Neural cell (in vitro differentiated cells): ENCODE data around the gene PLEKHG5. TPM values are rescaled to one million over a fixed set of nuclear protein-coding genes. Genes with fewer than 3 reads are reported as not detected.

ENCODE experiments used
- H2AFZ ChIP-seq: fragments of 200-600, 300-800 bp; sonication (generic), shearing (Covaris generic); 2 replicates; pipeline ENCODE4 v1.6.0; 2014; ENCODE audit warnings: low read depth, mild to moderate bottlenecking, antibody characterized with exemption, low read length, moderate library complexity
- H3F3A ChIP-seq: fragments of 200-600 bp; shearing (Covaris generic); 2 replicates; pipeline ENCODE4 v1.6.1; 2016; ENCODE audit warnings: mild to moderate bottlenecking, moderate library complexity, mixed read lengths, antibody characterized with exemption, low read length; ENCODE audit not compliant: insufficient read depth, poor library complexity, severe bottlenecking
- H3K27ac ChIP-seq: fragments of 200-600, 300-800 bp; sonication (generic), shearing (Covaris generic); 2 replicates; pipeline ENCODE4 v1.5.1; 2014; ENCODE audit warnings: mild to moderate bottlenecking, low read length, moderate library complexity
- H3K27me3 ChIP-seq: fragments of 300-800, 200-600 bp; sonication (generic), shearing (Covaris generic); 2 replicates; pipeline ENCODE4 v1.6.0; 2014; ENCODE audit warnings: mild to moderate bottlenecking, low read depth, low read length, moderate library complexity; ENCODE audit not compliant: insufficient read depth
- H3K36me3 ChIP-seq: fragments of 300-800, 200-600 bp; sonication (generic), shearing (Covaris generic); 2 replicates; pipeline ENCODE4 v1.5.1; 2014; ENCODE audit warnings: mild to moderate bottlenecking, antibody characterized with exemption, low read length, moderate library complexity; ENCODE audit not compliant: insufficient read depth
- H3K4me2 ChIP-seq: fragments of 300-800, 200-600 bp; sonication (generic), shearing (Covaris generic); 2 replicates; pipeline ENCODE4 v1.6.0; 2014; ENCODE audit warnings: mild to moderate bottlenecking, low read length
- H3K4me3 ChIP-seq: fragments of 300-800, 200-600 bp; sonication (generic), shearing (Covaris generic); 2 replicates; pipeline ENCODE4 v1.5.1; 2014; ENCODE audit warnings: mild to moderate bottlenecking, low read length, moderate library complexity
- H3K79me2 ChIP-seq: fragments of 200-600 bp; shearing (Covaris generic); replicated peaks from 2 replicates; pipeline ENCODE4 v1.6.0; 2014; ENCODE audit warnings: mild to moderate bottlenecking, low read length, moderate library complexity; ENCODE audit not compliant: insufficient read depth
- H3K9ac ChIP-seq: fragments of 300-800, 200-600 bp; sonication (generic), shearing (Covaris generic); 2 replicates; pipeline ENCODE4 v1.6.1; 2016; ENCODE audit warnings: mild to moderate bottlenecking, low read length, mixed read lengths
- H3K9me2 ChIP-seq: fragments of 200-600 bp; shearing (Covaris generic); 2 replicates; pipeline ENCODE4 v1.6.1; 2016; ENCODE audit warnings: mild to moderate bottlenecking, low read length, mixed read lengths; ENCODE audit not compliant: insufficient read depth
- H3K9me3 ChIP-seq: fragments of 200-600, 300-800 bp; sonication (generic), shearing (Covaris generic); 2 replicates; pipeline ENCODE4 v1.6.1; 2016; ENCODE audit warnings: mild to moderate bottlenecking, mixed run types, low read length, moderate library complexity, mixed read lengths
- H4K20me1 ChIP-seq: fragments of 200-600 bp; shearing (Covaris generic); 2 replicates; pipeline ENCODE4 v1.6.1; 2016; ENCODE audit warnings: mild to moderate bottlenecking, mixed run types; ENCODE audit not compliant: insufficient read depth
- EP300 ChIP-seq: fragments of 450-650 bp; conservative IDR thresholded peaks from 2 replicates; pipeline ENCODE4 v1.6.1; 2014; ENCODE audit warnings: antibody characterized with exemption, mild to moderate bottlenecking, moderate library complexity; ENCODE audit not compliant: poor library complexity, severe bottlenecking
- EZH2 ChIP-seq: fragments of 200-600, 300-800 bp; shearing (Covaris generic), sonication (generic); IDR thresholded peaks from 2 replicates; pipeline ENCODE4 v1.6.1; 2014; ENCODE audit warnings: antibody characterized with exemption, low read length, borderline replicate concordance, mild to moderate bottlenecking; ENCODE audit not compliant: insufficient read depth, poor library complexity, severe bottlenecking
- MXI1 ChIP-seq: fragments of 450-650 bp; conservative IDR thresholded peaks from 2 replicates; pipeline ENCODE4 v1.6.1; 2014; ENCODE audit warnings: antibody characterized with exemption, mild to moderate bottlenecking; ENCODE audit not compliant: poor library complexity, severe bottlenecking
- POLR2AphosphoS5 ChIP-seq: IDR thresholded peaks from 2 replicates; pipeline ENCODE4 v1.6.1; 2012
- RAD21 ChIP-seq: fragments of 450-650 bp; conservative IDR thresholded peaks from 2 replicates; pipeline ENCODE4 v1.6.1; 2014; ENCODE audit warnings: antibody characterized with exemption, mild to moderate bottlenecking, moderate library complexity
- SMC3 ChIP-seq: fragments of 450-650 bp; conservative IDR thresholded peaks from 2 replicates; pipeline ENCODE4 v1.6.1; 2014; ENCODE audit warnings: antibody characterized with exemption, mild to moderate bottlenecking, moderate library complexity; ENCODE audit not compliant: poor library complexity
- TAF1 ChIP-seq: IDR thresholded peaks from 2 replicates; pipeline ENCODE4 v1.6.1; 2012; ENCODE audit warnings: low read depth
- polyA plus RNA-seq: library from polyadenylated mRNA; depleted of rRNA; stranded (reverse); fragments of >200 nt; gene quantifications from 2 replicates; pipeline ENCODE4 v1.2.3, GENCODE V29; 2014
- TF ChIP-seq, protein P1 (sequence below): fragments of 450-650 bp; IDR thresholded peaks from 2 replicates; pipeline ENCODE4 v1.5.1; 2014; ENCODE audit warnings: antibody characterized with exemption, mild to moderate bottlenecking, moderate library complexity; ENCODE audit not compliant: poor library complexity, severe bottlenecking
- TF ChIP-seq, protein P2 (sequence below): IDR thresholded peaks from 2 replicates; pipeline ENCODE4 v1.6.1; 2012; ENCODE audit warnings: borderline replicate concordance

PLEKHG5 gene
- polyA plus RNA-seq, 1 donor from 2014 or later, result 24.0 TPM

DNA sequence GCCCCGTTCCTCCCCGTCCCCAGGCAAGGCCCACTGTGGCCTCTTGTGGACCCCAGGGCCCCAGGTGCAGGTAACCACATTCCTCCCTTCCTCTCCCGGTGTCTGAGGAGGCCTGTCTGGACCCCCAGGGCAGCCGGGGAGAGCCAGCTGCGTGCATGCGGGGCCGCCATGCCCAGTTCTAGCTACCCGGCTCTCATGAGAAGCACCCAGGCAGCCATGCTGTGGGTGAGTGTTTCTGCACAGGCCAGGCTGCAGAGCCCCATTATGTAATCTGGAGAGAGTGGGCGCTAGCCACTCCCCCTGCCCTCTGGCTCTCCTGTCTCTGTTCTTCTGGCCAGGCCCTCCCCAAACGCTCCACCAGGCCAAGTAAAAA, 18.4 kb upstream of the PLEKHG5 start:
- H3K79me2 ChIP-seq, result no peaks in the 10 kb centered on the region
- no peaks in the 10 kb centered on the region for H3K36me3 ChIP-seq
- H3K4me3 ChIP-seq, result no peak overlapping the region
- H3K9ac ChIP-seq, result no peak overlapping the region
- no peaks in the 10 kb centered on the region for H4K20me1 ChIP-seq
- no peaks in the 10 kb centered on the region for H3K9me2 ChIP-seq
- H3K9me3 ChIP-seq, result no peaks in the 10 kb centered on the region
- H2AFZ ChIP-seq, result no peak overlapping the region
- no peaks in the 10 kb centered on the region for H3K27me3 ChIP-seq
- no peak overlapping the region for H3K4me2 ChIP-seq
- no peak overlapping the region for H3K27ac ChIP-seq
- no peaks in the 10 kb centered on the region for H3F3A ChIP-seq
- no peak for TF ChIP-seq MXI1
- TF ChIP-seq TAF1, result no peak
- no peak for TF ChIP-seq RAD21

DNA sequence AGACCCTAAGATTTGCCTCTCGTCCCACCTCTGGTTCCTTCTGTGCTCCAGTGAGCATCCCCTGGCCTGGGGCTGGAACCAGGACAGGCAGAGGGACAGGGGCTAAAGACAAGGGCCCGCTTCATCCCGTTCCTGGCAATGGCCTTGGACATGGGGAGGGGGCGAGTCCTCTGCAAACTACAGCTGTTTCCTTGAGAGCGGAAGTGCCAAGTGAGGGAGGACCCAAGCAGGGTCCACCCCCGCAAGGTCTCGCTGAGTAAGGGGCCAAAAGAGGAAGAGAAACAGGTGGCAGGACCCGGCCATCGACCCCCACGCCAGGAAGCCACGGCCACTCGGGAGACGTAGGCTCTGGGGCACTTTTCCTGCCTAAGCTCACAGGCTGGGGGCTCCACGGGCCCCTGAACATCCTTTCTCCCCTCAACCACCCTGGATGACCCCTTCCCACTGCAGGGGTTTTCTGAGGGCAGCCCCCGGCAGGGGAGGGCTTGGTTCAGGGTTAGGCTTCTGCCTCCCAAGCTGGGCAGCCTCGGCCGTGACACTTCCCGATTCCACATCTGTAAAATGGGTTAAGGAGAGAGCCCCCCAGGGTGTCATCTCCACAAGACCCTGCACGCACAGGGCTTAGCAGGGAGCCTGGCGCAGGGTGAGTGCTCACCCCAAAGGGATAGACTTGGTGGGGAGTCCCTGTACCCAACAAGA, 17.9 kb upstream of the PLEKHG5 start:
- H3F3A ChIP-seq, result no peaks in the 10 kb centered on the region
- no peak overlapping the region for H3K4me3 ChIP-seq
- no peaks in the 10 kb centered on the region for H3K36me3 ChIP-seq
- H3K4me2 ChIP-seq, result no peak overlapping the region
- H3K27ac ChIP-seq, result no peak overlapping the region
- no peaks in the 10 kb centered on the region for H3K9me2 ChIP-seq
- H3K27me3 ChIP-seq, result no peaks in the 10 kb centered on the region
- TF ChIP-seq, protein P1, sequence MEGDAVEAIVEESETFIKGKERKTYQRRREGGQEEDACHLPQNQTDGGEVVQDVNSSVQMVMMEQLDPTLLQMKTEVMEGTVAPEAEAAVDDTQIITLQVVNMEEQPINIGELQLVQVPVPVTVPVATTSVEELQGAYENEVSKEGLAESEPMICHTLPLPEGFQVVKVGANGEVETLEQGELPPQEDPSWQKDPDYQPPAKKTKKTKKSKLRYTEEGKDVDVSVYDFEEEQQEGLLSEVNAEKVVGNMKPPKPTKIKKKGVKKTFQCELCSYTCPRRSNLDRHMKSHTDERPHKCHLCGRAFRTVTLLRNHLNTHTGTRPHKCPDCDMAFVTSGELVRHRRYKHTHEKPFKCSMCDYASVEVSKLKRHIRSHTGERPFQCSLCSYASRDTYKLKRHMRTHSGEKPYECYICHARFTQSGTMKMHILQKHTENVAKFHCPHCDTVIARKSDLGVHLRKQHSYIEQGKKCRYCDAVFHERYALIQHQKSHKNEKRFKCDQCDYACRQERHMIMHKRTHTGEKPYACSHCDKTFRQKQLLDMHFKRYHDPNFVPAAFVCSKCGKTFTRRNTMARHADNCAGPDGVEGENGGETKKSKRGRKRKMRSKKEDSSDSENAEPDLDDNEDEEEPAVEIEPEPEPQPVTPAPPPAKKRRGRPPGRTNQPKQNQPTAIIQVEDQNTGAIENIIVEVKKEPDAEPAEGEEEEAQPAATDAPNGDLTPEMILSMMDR, result no peak
- TF ChIP-seq RAD21 (no peak), SMC3 (no peak), MXI1 (no peak), EZH2 (no peak), TAF1 (no peak)
- TF ChIP-seq, protein P2, sequence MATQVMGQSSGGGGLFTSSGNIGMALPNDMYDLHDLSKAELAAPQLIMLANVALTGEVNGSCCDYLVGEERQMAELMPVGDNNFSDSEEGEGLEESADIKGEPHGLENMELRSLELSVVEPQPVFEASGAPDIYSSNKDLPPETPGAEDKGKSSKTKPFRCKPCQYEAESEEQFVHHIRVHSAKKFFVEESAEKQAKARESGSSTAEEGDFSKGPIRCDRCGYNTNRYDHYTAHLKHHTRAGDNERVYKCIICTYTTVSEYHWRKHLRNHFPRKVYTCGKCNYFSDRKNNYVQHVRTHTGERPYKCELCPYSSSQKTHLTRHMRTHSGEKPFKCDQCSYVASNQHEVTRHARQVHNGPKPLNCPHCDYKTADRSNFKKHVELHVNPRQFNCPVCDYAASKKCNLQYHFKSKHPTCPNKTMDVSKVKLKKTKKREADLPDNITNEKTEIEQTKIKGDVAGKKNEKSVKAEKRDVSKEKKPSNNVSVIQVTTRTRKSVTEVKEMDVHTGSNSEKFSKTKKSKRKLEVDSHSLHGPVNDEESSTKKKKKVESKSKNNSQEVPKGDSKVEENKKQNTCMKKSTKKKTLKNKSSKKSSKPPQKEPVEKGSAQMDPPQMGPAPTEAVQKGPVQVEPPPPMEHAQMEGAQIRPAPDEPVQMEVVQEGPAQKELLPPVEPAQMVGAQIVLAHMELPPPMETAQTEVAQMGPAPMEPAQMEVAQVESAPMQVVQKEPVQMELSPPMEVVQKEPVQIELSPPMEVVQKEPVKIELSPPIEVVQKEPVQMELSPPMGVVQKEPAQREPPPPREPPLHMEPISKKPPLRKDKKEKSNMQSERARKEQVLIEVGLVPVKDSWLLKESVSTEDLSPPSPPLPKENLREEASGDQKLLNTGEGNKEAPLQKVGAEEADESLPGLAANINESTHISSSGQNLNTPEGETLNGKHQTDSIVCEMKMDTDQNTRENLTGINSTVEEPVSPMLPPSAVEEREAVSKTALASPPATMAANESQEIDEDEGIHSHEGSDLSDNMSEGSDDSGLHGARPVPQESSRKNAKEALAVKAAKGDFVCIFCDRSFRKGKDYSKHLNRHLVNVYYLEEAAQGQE, result no peak
- no peak overlapping the region for H2AFZ ChIP-seq
- H4K20me1 ChIP-seq, result no peaks in the 10 kb centered on the region
- H3K9ac ChIP-seq, result no peak overlapping the region
- H3K9me3 ChIP-seq, result no peaks in the 10 kb centered on the region
- no peaks in the 10 kb centered on the region for H3K79me2 ChIP-seq

- Histone ChIP-seq H3K79me2 (no peaks in the 10 kb centered on the region), H3K4me2 (no peak overlapping the region), H4K20me1 (no peaks in the 10 kb centered on the region), H3K27me3 (no peaks in the 10 kb centered on the region), H3K9me2 (no peaks in the 10 kb centered on the region), H3K4me3 (no peak overlapping the region), H3K9me3 (no peaks in the 10 kb centered on the region), H3K9ac (no peak overlapping the region), H3K27ac (no peak overlapping the region), H3F3A (no peaks in the 10 kb centered on the region), H3K36me3 (no peaks in the 10 kb centered on the region), H2AFZ (no peak overlapping the region)
- no peak for TF ChIP-seq TAF1
- TF ChIP-seq, protein P1, result no peak
- no peak for TF ChIP-seq EP300
- TF ChIP-seq, protein P2, result no peak
- no peak for TF ChIP-seq SMC3
- no peak for TF ChIP-seq EZH2
- no peak for TF ChIP-seq POLR2AphosphoS5
- TF ChIP-seq MXI1, result no peak
- TF ChIP-seq RAD21, result no peak
These were observed 17.3 kb upstream of the PLEKHG5 start for GRCh38 chr1:6508816-6509189.
